ENCODE measurements around the gene EXT2.

EXT2 gene

GRCh38 chr11:44072757-44073658, 22.5 kb upstream of the EXT2 start:
- TF ChIP-seq ZFX (IDR thresholded peaks at IDR 0.05): no peak
- TF ChIP-seq CTCF (conservative IDR thresholded peaks at IDR 0.05): no peak
- H3K27ac ChIP-seq: no peak overlapping the region

GRCh38 chr11:44078794-44079193, 16.7 kb upstream of the EXT2 start:
- TF ChIP-seq CTCF (conservative IDR thresholded peaks at IDR 0.05) (no peak), ZFX (IDR thresholded peaks at IDR 0.05) (no peak)

GRCh38 chr11:44079376-44079775, 16.1 kb upstream of the EXT2 start:
- TF ChIP-seq CTCF (conservative IDR thresholded peaks at IDR 0.05): no peak
- TF ChIP-seq ZFX (IDR thresholded peaks at IDR 0.05): no peak
- H3K27ac ChIP-seq: no peak overlapping the region

More at GRCh38 chr11:44078794-44079193, 16.7 kb upstream of the EXT2 start:
- H3K27ac ChIP-seq: no peak overlapping the region

GRCh38 chr11:44080951-44081350, 14.5 kb upstream of the EXT2 start:
- TF ChIP-seq ZFX (IDR thresholded peaks at IDR 0.05) (no peak), CTCF (conservative IDR thresholded peaks at IDR 0.05) (no peak)
- no peak overlapping the region for H3K27ac ChIP-seq

- H3K27ac ChIP-seq: no peak overlapping the region
- TF ChIP-seq CTCF (conservative IDR thresholded peaks at IDR 0.05): no peak
- TF ChIP-seq ZFX (IDR thresholded peaks at IDR 0.05): no peak
Measured at GRCh38 chr11:44082645-44083044, 12.8 kb upstream of the EXT2 start.

GRCh38 chr11:44083433-44083832, 12.0 kb upstream of the EXT2 start:
- no peak overlapping the region for H3K27ac ChIP-seq

More at GRCh38 chr11:44083433-44083832, 12.0 kb upstream of the EXT2 start:
- TF ChIP-seq ZFX (IDR thresholded peaks at IDR 0.05) (no peak), CTCF (conservative IDR thresholded peaks at IDR 0.05) (no peak)

Measured in C4-2B (cell line).